Measurements from ENCODE around the gene CHRM5. TPM values are rescaled to one million over a fixed set of nuclear protein-coding genes. Genes with fewer than 3 reads are reported as not detected.

The CHRM5 gene
- total and polyA plus RNA-seq, 9 of the 15 experiments (the other 6 are each of a cell fraction or from before 2014, with no cell fraction given), result not detected

GRCh38 chr15:33963831-33964664 is 4.2 kb upstream of the CHRM5 start (continued):
- TF ChIP-seq ZNF280A (IDR thresholded peaks at IDR 0.05; ENCODE audit: low read depth, partially characterized antibody) (no peak), YY1 (IDR thresholded peaks at IDR 0.05; ENCODE audit: borderline replicate concordance in 1 of 3, control insufficient read depth in 1 of 3, extremely low read depth in 1 of 3, insufficient read depth in 3 of 3, insufficient read length in 1 of 3, insufficient replicate concordance in 2 of 3, low read depth in 1 of 3, low read length in 2 of 3) (no peak), ARID3B (CRISPR knock-in tag; IDR thresholded peaks at IDR 0.05; ENCODE audit: borderline replicate concordance) (no peak), TARDBP (IDR thresholded peaks at IDR 0.05) (no peak), REST (IDR thresholded peaks at IDR 0.05; ENCODE audit: borderline replicate concordance) (peak; percentile 32; the same call in 1 of the 2 replicates), REST (CRISPR knock-in tag; IDR thresholded peaks at IDR 0.05; ENCODE audit: low read depth) (no peak), KHSRP (IDR thresholded peaks at IDR 0.05) (no peak), KLF16 (IDR thresholded peaks at IDR 0.05) (peak; percentile 30; the same call in 1 of the 2 replicates), XRCC5 (IDR thresholded peaks at IDR 0.05; ENCODE audit: low read depth, low read length) (no peak), ZNF655 (CRISPR knock-in tag; IDR thresholded peaks at IDR 0.05) (no peak), CTCF (IDR thresholded peaks at IDR 0.05 in 2 of 3, conservative IDR thresholded peaks at IDR 0.05 in 1 of 3; ENCODE audit: insufficient read depth in 2 of 3, low read depth in 1 of 3, low read length in 3 of 3) (peak; percentile 51 to 70 (median 61); a peak in 5 of 6 replicates)

Measured in K562 (cell line).